HG03175 (cell line): Measurements from ENCODE around the gene ATP5PB.
A peak's percentile ranks its signal among the peaks of the same experiment; 100 is the strongest.

Source experiments
- ATAC-seq: cut with Tn5 transposase; IDR thresholded peaks from one replicate; pipeline ENCODE4 v1.9.1; 2021; ENCODE audit warnings: mild to moderate bottlenecking, moderate library complexity; ENCODE audit not compliant: unreplicated experiment

The ATP5PB gene

DNA sequence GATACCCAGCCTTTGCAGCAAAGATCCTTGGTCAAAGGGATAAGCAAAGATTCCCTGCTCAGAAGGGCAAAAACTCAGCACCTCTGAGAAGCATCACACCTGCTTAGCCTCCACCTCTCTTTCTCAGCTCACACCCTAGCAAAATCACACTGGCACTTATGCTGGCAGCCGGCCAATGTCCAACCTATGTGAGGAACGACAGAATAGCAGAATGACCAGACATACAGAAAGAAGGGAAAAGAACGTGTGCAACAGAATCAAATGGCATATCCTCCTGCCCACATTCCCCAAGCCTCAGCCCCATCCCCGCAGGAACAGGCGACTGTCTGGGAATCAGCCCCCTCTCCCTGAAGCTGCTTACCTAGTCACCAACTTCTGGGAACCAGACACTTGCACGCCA, 54.8 kb downstream of the ATP5PB start:
- no peak for ATAC-seq

DNA sequence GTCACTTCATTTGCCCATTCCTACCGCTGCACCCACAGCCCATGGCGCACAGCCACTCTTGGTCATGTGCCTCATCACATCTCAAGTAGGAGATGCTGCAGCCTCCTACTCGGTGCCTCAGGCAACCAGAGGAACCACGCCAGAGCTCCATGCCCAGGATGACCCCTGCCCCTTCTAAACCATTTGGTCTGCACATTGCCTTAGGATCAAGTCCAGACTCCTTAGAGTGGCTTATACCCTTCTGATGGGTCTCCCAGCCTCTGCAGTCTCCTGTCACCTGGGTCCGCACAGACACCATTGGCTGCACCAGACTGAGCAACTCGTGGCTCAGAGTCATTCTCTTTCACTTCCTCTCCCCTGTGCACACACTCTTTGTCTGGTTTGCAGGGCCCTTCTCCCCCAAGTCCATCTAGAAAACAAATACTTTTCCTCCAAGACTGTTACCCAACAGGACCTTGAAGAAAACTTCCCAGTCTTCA, 56.4 kb downstream of the ATP5PB start:
- ATAC-seq: peak; percentile 54

DNA sequence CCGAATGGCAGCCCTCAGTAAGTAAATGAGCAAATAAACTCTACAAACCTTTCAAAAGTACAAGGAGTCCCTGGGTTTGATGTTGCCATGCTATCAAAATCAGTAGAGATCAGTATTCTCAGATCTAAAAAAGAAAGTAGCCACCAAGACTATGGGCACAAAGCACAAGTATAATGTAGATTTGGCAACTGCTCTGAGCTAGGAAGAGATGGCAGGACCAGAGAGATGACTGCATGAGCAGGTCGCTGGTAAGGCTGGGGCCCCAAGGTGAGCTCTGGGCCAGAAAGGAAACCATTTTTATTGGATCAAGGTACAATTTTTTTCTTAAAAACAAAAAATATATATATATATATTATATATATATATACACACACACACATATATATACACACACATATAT, 57.3 kb downstream of the ATP5PB start:
- no peak for ATAC-seq

DNA sequence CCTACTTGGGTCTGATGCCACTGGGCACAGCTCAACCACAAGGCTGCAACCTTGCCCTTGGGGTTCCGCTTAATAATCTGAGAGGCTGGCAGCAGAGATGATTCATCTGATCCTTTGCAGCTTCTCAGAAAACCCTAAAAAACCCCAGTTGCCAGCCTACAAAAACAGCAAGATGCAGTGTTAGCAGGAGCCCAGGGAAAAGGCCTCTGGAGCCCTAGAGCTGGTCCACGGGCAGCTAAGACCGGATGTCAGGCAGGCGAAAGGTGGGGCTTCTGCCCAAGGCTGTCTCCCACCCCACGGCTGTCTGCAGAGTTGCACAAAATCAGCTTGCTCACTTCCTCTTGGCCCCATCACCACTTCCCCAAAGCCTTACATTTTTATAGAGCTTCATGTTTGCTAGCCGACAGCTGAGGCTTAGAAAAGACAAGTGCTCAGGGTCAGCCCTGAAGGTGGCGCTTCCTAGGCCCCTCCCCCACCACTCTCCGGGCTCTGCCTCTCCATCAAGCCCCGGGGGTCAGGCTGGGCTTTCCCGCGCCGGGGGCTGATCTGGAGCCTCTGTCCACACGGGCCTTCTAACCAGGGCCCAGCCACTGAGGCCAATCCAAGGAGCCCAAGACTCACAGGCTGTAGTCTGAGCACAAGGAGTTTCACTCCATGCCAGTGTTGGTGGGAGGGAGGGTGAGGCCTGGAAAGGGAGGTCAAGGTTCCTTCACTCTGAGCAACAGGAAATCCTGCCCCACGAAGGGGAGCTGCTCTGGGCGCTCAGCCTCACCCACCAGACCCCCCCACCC, 58.3 kb downstream of the ATP5PB start:
- peak; percentile 66 for ATAC-seq

DNA sequence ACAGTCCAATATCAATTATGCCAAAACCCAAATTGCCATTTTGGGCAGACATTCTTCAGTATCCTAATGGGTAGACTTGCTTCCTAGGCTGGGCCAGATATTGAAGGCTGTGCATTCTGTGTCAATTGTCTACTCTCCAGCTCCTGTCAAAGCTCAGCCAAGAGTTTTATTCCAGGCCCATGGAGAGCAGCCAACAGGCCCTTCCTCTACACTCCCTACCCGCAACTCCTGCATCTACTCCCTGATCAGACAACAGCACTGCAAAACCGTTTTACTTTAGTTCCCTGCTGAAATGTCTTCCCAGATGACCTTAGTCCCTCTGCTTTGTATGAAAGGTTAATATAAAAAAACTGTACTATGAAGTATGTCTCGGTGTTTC, 60.7 kb downstream of the ATP5PB start:
- no peak for ATAC-seq

DNA sequence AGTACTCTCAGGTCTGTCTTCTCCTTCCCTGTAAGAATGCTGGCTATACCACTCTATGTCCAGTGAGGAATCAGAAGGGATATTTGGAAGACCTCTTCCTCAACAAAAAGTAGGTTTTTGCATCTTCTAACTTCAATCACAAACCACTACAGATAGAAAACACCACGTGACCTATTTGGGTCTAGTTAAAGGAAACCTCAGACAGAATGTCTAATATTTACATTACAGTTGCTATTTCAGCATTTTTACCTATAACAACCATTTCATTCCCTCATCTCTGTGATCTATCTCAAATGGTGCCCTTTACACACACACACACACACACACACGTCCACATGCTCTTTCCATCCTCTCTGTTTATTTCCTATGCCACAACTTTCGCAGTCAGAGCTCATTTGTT, 62.1 kb downstream of the ATP5PB start:
- ATAC-seq: no peak
